Epithelial cell of esophagus (primary cell): ENCODE data around the gene GPR31.

ENCODE experiments used
- DNase-seq: peaks from one replicate; pipeline ENCODE4 v3.0.0; 2010; ENCODE audit warnings: low read depth
- H3K4me3 ChIP-seq: 2 replicates; pipeline ENCODE4 v1.5.1; 2011; ENCODE audit warnings: mild to moderate bottlenecking, low read length, control low read depth
- TF ChIP-seq, protein P1 (sequence below): IDR thresholded peaks from 2 replicates; pipeline ENCODE4 v1.5.1; 2011; ENCODE audit warnings: low read depth, mild to moderate bottlenecking, low read length, control low read depth, inconsistent platforms; ENCODE audit not compliant: insufficient read depth; ENCODE audit errors: missing control alignments

GPR31 gene

DNA sequence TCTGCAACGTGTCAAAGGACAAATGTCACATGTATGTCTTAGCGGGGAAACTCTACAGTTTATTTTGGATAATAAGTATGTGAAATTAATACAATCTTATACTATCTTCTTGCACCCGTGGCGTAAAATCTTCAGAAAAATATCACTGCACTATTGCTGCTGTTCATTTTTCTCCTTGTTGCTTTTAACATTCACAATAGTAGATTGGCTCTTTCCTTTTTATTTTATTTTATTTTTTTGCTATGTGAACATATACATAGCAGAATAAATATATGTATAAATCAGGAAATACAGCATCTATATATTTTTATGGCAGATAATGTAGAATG, 15.4 kb downstream of the GPR31 start:
- no peak for DNase-seq
- no peak overlapping the region for H3K4me3 ChIP-seq
- TF ChIP-seq, protein P1, sequence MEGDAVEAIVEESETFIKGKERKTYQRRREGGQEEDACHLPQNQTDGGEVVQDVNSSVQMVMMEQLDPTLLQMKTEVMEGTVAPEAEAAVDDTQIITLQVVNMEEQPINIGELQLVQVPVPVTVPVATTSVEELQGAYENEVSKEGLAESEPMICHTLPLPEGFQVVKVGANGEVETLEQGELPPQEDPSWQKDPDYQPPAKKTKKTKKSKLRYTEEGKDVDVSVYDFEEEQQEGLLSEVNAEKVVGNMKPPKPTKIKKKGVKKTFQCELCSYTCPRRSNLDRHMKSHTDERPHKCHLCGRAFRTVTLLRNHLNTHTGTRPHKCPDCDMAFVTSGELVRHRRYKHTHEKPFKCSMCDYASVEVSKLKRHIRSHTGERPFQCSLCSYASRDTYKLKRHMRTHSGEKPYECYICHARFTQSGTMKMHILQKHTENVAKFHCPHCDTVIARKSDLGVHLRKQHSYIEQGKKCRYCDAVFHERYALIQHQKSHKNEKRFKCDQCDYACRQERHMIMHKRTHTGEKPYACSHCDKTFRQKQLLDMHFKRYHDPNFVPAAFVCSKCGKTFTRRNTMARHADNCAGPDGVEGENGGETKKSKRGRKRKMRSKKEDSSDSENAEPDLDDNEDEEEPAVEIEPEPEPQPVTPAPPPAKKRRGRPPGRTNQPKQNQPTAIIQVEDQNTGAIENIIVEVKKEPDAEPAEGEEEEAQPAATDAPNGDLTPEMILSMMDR: no peak

DNA sequence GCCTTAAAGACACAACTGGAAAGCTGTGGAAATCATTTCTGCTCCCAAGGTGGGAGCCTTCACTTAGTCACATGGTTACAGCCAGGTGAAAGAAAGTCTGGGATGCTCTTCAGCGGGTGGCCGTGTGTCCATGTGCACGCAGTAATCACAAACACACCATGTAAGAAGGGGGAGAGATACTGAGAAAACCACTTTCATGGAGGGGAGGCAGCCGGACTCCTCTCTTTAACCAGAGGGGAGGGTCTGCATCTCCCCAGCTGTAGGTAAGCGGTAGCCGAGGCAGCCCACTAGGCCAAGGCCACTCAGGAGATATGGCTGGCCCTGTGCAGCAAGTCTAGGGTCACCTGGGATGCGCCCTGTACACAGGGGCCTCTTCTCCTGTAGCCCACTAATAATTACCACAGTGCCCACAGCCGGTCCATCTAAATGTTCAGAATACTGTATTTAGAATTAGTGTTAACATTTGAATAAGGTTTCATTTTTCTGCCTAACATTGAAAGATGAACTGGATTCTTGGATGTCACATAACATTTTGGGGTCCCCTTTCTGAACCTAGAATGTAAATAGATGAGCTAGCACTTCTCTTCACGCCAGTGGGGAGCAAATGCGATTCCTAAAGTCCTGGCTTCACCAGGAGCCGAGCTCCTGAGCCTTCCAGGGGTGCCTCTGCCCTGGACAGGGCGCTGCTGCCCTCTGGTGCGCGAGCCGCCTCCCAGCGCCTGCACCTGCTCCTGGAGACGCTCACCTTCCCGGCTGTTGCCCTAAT, 15.9 kb downstream of the GPR31 start:
- TF ChIP-seq, protein P1: peak; percentile 69
- H3K4me3 ChIP-seq: no peak overlapping the region
- DNase-seq: peak; percentile 31

DNA sequence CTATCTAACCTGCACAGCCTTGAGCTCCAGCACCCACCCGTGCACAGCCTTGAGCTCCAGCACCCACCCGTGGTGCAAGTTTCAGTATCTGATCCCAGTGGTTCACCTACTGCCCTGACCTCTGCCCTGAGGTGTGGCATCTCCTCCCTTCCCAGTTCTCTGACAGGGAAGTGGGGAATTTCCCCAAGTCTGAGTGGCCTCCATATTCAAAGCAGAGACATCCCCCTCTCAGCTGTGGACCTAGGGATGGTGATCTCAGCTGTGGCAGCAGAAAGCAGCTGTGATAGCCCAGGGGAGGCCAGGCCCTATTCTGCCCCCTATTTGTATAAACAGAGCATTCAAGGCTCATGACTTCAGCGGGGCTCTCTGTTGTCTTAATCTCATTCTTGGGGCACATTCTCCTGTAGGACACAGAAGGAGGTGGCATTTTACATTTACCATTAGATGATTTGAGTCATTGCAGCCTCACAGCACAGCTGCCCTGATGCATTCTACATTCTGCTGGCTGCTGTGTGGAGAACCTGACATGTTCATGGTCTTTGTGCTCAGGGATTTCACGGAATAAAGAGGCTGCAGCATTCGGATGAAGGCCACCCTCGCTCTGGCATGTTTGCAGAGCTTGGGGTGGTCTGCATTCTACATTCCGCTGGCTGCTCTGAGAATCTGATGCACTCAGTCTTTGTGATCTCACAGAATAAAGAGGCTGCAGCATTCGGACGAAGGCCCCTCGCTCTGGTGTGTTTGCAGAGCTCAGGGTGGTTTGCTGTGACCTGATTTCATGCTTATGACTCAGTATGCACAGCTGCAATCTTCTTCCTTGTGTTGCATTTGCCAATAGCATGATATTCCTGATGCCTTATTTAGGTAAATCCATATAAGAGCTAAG, 16.9 kb downstream of the GPR31 start:
- DNase-seq: peak; percentile 9
- no peak overlapping the region for H3K4me3 ChIP-seq
- TF ChIP-seq, protein P1: no peak

DNA sequence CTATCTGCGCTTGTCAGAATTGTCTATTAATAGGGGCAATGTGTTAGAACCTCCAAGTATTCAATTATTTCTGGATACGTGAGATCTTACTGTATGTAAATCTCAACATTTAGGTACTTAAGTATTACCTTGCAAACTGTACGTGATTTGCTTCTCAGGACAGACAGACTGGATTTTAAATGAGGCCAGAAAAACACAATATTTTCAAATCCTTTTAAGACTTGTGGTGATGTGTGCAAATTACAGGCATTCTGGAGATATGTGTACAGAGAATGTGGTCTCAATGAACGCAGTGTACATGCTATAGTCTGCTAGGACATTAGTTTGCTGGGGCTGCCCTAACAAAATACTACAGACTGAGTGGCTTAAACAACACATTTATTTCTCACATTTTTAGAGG, 18.0 kb downstream of the GPR31 start:
- DNase-seq: no peak
- no peak overlapping the region for H3K4me3 ChIP-seq
- TF ChIP-seq, protein P1: no peak

DNA sequence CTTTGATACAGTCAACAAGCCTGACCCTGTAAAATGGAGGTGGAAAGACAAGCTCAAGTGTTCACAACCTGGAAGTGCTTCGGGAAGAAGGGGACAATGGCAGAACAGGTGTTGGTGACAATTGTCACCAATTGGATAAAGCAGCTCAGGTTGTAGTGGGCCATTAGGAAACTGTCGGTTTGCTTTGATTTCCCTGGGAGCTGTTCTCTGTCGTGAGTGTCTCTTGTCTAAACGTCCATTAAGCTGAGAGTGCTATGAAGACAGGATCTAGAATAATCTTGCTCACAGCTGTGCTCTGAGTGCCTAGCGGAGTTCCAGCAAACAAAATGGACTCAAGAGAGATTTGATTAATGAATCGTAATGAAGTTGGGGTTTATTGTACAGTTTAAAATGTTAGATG, 19.9 kb downstream of the GPR31 start:
- DNase-seq: no peak
- TF ChIP-seq, protein P1: no peak
- H3K4me3 ChIP-seq: no peak overlapping the region

DNA sequence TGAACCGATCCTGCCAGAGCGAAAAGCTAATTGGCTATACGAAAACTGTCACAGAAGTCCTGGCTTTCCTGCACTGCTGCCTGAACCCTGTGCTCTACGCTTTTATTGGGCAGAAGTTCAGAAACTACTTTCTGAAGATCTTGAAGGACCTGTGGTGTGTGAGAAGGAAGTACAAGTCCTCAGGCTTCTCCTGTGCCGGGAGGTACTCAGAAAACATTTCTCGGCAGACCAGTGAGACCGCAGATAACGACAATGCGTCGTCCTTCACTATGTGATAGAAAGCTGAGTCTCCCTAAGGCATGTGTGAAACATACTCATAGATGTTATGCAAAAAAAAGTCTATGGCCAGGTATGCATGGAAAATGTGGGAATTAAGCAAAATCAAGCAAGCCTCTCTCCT, 20.7 kb downstream of the GPR31 start:
- DNase-seq: no peak
- no peak overlapping the region for H3K4me3 ChIP-seq
- TF ChIP-seq, protein P1: no peak
